KOPT-K1 (cell line): ENCODE data around the gene DOK7.

Source experiments
- H3K27ac ChIP-seq: fragments of 200-600 bp; sonication (generic); 2 replicates; pipeline ENCODE4 v1.5.1; 2016; ENCODE audit warnings: antibody characterized with exemption, mild to moderate bottlenecking, low read depth, low read length; ENCODE audit not compliant: poor library complexity, severe bottlenecking
- H3K36me3 ChIP-seq: fragments of 200-600 bp; sonication (generic); 2 replicates; pipeline ENCODE4 v1.5.1; 2017; ENCODE audit warnings: antibody characterized with exemption, mild to moderate bottlenecking, low read length, moderate library complexity; ENCODE audit not compliant: insufficient read depth
- H3K9me3 ChIP-seq: fragments of 200-600 bp; sonication (generic); 2 replicates; pipeline ENCODE4 v1.5.1; 2017; ENCODE audit warnings: antibody characterized with exemption, low read length, mild to moderate bottlenecking; ENCODE audit not compliant: insufficient read depth, poor library complexity, severe bottlenecking

Gene DOK7

DNA sequence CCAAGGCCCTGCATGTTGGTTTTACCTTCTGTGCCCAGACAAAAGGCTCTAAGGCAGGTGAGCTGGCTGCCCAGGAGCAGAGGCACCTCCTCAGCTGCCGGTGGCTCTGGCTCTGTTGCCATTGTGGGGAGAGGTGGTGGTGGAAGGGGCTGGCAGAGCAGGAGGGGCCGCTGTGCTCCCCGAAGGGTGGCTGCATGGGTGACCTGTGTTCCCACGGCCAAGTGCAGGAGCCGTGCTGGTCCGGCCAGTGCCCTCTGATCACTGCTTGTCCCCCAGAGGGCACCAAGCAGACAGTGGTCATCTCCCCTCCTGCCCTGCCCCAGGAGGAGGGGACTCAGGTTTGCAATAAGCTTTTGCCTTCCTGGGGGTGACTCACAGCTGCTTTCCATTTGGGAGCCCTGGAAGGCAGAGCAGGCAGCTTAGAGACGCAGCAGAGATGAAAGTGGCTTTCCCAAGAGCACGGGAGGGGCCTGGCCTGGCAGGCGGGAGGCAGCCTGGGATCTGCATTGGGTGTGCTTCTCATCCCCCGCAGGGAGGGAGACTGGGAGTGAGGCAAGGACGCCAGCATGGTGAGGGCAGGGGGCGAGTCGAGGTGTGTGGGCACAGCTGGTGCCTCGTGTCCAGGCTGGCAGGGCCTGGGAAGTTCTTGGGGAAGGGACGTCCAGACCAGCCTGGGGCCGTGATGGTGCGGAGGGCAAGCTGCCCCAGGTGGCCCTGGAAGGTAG lies 28.7 kb downstream of the DOK7 start:
- Histone ChIP-seq H3K27ac (no peak overlapping the region), H3K9me3 (no peaks in the 10 kb centered on the region), H3K36me3 (no peaks in the 10 kb centered on the region)

DNA sequence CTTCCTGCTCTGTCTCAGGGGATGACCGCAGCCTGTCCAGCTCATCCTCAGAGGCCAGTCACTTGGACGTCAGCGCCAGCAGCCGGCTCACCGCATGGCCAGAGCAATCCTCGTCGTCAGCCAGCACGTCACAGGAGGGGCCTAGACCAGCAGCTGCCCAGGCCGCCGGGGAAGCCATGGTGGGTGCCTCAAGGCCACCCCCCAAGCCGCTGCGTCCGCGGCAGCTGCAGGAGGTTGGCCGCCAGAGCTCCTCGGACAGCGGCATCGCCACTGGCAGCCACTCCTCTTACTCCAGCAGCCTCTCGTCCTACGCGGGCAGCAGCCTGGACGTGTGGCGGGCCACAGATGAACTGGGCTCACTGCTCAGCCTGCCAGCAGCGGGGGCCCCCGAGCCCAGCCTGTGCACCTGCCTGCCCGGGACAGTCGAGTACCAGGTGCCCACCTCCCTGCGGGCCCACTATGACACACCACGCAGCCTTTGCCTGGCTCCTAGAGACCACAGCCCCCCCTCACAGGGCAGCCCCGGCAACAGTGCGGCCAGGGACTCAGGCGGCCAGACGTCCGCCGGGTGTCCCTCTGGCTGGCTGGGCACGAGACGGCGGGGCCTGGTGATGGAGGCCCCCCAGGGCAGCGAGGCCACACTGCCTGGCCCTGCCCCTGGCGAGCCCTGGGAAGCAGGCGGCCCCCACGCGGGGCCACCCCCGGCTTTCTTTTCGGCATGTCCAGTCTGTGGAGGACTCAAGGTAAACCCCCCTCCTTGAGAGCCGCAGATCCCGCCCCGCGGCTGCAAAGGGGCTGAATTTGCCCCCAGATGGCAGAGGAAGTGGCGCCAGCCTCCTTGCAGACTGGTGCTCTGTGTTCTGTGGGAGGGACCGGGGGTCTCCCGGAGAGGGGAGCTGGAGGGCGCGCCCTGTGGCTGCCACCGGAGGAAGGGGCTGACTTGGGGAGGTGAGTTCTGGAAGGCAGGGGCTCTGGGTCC lies 29.9 kb downstream of the DOK7 start:
- Histone ChIP-seq H3K9me3 (no peaks in the 10 kb centered on the region), H3K36me3 (no peaks in the 10 kb centered on the region), H3K27ac (no peak overlapping the region)

DNA sequence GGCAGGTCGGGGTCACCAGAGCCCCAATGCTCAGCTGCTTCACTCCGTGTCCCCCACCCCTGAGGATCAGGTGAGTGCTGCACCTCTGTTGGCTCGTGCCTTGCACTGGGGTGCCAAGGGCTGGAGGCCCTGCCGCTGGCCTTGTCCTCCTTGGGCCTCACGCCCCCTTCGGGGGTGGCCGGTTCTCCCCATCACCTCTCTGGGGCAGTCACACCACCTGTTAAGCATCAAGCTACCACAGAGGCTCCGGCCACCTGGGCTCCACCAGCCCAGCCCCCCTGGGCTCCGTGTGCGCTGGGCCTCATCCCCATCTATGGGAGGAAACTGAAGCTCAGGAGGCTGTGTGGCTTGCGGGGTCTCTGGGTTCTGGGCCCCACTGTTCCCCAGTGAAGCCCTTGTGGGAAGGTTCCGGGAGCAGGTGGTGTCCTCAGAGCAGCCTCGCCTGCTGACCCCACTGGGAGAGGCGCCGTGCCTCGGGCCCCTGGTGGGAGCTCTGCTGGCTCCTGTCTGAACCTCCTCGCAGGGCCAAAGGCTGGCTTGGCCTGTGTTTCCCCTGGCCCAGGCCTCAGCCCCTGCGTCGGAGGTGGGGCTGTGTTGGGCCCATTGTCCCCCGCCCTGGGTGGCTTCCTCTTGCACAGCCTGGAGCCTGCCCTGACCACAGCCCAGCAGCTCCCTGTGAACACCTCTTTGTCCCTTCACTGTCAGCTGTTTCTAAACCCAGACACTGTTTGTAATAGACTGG lies 30.8 kb downstream of the DOK7 start:
- Histone ChIP-seq H3K9me3 (no peaks in the 10 kb centered on the region), H3K36me3 (no peaks in the 10 kb centered on the region), H3K27ac (no peak overlapping the region)

GRCh38 chr4:3494462-3494871 lies 31.4 kb downstream of the DOK7 start:
- Histone ChIP-seq H3K9me3 (no peaks in the 10 kb centered on the region), H3K36me3 (no peaks in the 10 kb centered on the region), H3K27ac (no peak overlapping the region)

GRCh38 chr4:3495204-3495975 lies 32.3 kb downstream of the DOK7 start:
- H3K9me3 ChIP-seq, result no peaks in the 10 kb centered on the region
- no peak overlapping the region for H3K27ac ChIP-seq
- no peaks in the 10 kb centered on the region for H3K36me3 ChIP-seq

DNA sequence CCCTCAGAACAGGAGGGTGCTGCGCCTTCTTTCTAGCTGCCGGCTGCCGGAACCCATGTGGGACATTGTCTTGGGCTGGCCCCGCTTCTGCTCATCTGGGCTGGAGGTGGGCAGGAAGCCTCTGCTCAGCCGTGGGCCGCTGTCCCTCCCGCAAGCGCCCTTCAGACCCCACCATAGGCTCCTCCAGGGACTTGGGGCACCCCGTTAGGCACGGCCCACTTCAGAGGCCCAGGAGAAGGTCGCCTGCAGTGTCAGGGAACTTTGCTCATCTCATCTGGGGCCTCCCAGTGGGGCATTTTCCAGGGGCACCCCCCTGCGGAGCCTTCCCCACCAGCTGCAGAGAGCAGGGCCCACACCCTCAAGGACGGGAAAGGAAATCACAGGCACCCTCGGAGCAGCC lies 32.9 kb downstream of the DOK7 start:
- no peak overlapping the region for H3K27ac ChIP-seq
- no peaks in the 10 kb centered on the region; the same call in 1 of the 2 replicates for H3K36me3 ChIP-seq
- no peaks in the 10 kb centered on the region for H3K9me3 ChIP-seq

DNA sequence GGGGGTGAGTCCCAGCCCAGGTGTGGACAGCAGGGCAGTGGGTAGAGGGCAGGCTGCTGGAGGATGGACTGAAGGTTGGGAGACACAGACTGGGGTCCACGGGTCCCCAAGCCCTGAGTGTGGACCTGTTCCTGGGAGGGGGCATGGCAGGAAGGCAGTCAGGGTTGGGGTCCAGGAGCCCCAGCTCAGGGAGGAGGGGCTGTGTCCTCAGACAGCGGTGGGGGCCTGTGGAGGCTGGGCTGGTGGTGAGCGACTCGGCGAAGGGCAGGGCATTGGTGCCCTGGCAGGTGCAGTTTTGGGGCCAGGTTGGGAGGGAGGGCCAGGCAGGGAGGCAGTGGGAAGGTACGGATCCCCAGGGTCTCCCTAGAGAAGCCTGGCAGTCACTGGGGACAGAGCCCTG lies 34.0 kb downstream of the DOK7 start:
- no peaks in the 10 kb centered on the region for H3K9me3 ChIP-seq
- no peaks in the 10 kb centered on the region; the same call in 1 of the 2 replicates for H3K36me3 ChIP-seq
- no peak overlapping the region for H3K27ac ChIP-seq

DNA sequence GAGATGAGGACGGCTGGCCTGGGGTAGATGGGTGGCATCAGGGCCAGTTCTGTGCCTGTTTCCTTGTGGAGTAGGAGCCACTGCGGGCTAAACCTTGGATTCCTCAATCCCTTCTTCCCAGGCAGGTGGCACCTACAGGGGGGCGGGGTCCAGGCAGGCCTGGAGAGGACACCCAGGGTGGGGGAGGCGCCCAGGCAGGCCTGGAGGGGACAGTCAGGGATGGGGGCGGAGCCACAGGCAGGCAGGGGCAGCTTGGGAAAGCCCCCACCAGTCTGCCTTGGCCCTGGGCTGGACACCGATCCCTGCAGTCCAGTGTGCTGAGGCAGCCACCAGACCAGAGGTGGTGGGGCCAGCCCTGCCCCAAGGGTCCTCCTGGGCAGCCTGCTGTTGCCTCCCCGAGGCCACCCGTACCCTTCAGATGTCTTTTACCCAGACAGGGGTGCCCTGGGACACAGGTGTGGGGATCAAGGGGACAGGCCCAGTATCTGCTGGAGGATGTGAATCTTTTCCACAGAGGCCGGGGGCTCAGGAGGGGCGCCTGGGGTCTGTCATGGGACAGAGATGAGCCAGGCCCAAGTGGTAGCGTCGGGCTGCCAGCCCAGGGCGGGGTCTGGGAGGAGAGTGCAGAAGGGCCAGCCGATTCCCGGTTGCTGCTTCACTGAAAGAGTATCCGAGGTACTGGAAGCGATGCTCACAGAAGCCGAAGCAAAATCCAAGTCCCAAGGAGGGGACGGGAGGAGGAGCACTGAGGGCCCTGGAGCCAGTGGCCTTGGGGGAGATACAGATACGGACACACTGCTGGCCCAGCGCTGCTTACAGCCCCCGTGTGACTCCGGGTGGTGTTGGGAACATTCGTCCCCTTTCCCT lies 34.6 kb downstream of the DOK7 start:
- Histone ChIP-seq H3K36me3 (peaks cover 6% of the 10 kb centered on the region; the same call in 1 of the 2 replicates), H3K27ac (no peak overlapping the region), H3K9me3 (no peaks in the 10 kb centered on the region)

- H3K36me3 ChIP-seq, result peaks cover 13% of the 10 kb centered on the region; the same call in 1 of the 2 replicates
- no peaks in the 10 kb centered on the region for H3K9me3 ChIP-seq
- H3K27ac ChIP-seq, result no peak overlapping the region
Measured at GRCh38 chr4:3498407-3498806, 35.3 kb downstream of the DOK7 start.

DNA sequence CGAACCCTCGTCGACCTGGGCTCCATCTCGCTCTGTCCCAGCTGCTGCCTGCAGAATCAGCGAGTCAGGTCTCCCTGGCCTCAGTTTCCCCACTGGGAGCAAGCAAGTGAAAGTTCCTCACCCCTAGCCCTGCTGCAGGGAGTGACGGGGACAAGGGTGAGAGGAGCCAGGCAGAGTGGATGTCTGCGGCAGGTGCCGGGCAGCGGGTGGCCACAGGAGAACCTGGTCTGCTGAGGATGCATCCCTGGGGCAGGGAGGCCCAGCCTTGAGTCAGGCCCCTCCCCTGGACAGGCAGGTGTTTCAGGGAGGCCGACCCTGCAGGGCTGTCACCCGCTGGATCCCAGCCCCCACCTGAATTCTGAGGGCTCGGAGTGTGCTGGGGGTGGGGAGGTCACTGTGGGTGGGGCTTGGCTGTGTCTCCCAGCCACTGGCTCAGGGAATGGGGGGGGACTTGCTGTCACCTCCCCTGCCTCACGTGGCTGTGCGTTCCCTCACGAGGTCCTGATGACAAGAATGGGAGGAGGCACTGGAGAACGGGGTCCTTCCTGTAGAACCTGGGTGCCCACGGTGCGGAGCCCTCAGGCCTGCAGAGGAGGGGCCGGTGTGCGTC lies 35.9 kb downstream of the DOK7 start:
- H3K36me3 ChIP-seq, result peaks cover 19% of the 10 kb centered on the region; the same call in 1 of the 2 replicates
- H3K27ac ChIP-seq, result no peak overlapping the region
- no peaks in the 10 kb centered on the region for H3K9me3 ChIP-seq

- no peak overlapping the region for H3K27ac ChIP-seq
- H3K36me3 ChIP-seq, result peaks cover 21% of the 10 kb centered on the region; the same call in 1 of the 2 replicates
- no peaks in the 10 kb centered on the region for H3K9me3 ChIP-seq
Measured at GRCh38 chr4:3499710-3500109, 36.6 kb downstream of the DOK7 start.

- H3K27ac ChIP-seq, result no peak overlapping the region
- no peaks in the 10 kb centered on the region for H3K9me3 ChIP-seq
- H3K36me3 ChIP-seq, result peaks cover 25% of the 10 kb centered on the region; the same call in 1 of the 2 replicates
Measured at GRCh38 chr4:3500111-3500510, 37.0 kb downstream of the DOK7 start.

DNA sequence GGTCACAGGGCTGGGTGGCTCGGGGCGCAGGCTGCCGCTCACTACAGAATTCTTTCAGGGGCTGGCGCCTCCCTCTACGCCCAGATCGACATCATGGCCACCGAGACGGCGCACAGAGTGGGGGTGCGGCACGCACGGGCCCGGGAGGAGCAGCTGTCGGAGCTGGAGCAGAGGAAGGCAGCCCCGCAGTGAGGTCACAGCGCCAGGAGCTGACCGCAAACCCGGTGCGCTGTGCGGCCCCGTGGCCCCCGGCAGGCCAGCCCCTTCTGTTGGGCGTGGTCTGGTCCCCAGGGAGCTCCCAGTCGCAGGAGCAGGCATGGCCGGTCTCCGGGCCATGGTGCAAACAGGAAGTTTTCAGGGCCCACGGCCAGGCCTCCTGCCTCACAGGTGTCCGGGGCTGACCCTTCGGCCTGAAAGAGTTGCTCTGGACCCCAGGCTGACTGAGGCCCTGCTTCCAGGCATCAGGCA lies 37.6 kb downstream of the DOK7 start:
- Histone ChIP-seq H3K36me3 (peaks cover 30% of the 10 kb centered on the region), H3K27ac (no peak overlapping the region), H3K9me3 (no peaks in the 10 kb centered on the region)
